ENCODE results near the gene SLC16A8.
"Not testable (repeated sequence)": the region's sequence is repeated elsewhere in the genome, so short reads cannot be mapped to it uniquely, and the experiment has no call there.

The SLC16A8 gene

DNA sequence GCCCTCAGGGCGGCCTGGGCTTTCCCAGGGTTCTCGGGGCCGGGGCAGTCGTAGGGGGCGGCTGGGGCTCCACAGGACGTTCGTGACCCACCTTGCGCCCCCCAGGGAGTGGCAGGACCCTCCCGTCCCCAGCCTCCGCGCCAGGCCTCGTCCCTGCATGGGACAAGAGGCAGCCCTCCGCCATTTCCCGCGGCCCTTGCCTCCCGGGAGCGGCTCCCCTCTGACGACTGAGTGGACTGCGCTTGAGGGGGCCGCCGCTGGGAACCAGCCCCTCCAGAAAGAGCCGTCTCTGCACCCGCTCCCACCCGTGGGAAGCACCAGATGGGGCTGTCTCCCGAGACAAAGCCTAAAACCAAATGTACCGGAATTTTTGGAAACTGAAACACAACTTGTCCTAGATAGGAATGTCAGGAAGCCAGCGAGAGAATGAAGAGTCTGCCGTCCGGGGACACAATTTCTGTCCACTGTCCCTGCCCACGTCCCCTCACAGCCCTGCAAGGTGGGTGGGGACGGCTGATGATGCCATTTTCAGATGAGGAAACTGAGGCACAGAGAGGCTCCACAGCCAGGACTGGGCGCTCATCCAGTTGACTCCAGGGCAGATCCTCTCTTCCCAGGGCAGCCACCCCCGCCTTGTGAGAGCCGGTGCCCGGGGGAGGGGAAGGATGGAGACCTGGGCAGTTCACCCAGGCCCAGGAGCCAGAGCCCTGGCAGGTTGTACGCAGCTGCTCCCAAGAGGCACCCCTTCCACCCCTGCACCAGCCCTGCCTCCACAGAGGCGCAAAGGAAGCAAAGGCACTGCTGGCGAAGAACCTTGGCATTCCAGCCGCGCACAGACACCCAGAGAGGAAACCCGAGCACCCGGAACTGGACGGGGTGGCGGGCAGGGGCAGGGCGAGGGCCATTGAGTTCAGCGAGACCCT is 44.8 kb downstream of the SLC16A8 start (continued):
- TF ChIP-seq, protein P1, sequence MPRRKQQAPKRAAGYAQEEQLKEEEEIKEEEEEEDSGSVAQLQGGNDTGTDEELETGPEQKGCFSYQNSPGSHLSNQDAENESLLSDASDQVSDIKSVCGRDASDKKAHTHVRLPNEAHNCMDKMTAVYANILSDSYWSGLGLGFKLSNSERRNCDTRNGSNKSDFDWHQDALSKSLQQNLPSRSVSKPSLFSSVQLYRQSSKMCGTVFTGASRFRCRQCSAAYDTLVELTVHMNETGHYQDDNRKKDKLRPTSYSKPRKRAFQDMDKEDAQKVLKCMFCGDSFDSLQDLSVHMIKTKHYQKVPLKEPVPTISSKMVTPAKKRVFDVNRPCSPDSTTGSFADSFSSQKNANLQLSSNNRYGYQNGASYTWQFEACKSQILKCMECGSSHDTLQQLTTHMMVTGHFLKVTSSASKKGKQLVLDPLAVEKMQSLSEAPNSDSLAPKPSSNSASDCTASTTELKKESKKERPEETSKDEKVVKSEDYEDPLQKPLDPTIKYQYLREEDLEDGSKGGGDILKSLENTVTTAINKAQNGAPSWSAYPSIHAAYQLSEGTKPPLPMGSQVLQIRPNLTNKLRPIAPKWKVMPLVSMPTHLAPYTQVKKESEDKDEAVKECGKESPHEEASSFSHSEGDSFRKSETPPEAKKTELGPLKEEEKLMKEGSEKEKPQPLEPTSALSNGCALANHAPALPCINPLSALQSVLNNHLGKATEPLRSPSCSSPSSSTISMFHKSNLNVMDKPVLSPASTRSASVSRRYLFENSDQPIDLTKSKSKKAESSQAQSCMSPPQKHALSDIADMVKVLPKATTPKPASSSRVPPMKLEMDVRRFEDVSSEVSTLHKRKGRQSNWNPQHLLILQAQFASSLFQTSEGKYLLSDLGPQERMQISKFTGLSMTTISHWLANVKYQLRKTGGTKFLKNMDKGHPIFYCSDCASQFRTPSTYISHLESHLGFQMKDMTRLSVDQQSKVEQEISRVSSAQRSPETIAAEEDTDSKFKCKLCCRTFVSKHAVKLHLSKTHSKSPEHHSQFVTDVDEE (CRISPR knock-in tag; IDR thresholded peaks at IDR 0.05) = no peak
- TF ChIP-seq ARNTL (CRISPR knock-in tag; IDR thresholded peaks at IDR 0.05; ENCODE audit: borderline replicate concordance, low read depth) = no peak

DNA sequence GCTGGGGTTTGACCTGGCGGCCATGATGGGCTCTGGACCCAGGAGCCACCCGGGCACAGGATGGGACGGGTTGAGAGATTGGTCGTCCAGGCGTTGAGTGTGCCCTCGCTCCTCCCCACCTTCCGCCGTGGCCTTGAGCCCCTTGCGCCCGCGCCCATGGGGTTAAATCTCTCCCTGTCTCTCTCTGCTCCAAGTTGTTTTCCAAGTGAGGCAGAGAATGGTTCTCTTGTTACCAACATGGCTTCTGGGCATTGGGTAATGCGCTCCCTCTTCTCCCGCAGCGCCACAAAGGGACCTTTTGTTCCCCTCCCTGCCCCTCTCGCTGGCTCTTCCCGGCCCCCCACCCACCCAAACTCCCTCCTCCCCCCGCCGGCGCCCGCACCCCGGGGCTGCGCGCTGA is 45.6 kb downstream of the SLC16A8 start:
- TF ChIP-seq OSR1 (CRISPR knock-in tag; IDR thresholded peaks at IDR 0.05) = no peak
- TF ChIP-seq ZNF565 (CRISPR knock-in tag; conservative IDR thresholded peaks at IDR 0.05; ENCODE audit: low read depth) = no peak
- ATAC-seq = no peak

DNA sequence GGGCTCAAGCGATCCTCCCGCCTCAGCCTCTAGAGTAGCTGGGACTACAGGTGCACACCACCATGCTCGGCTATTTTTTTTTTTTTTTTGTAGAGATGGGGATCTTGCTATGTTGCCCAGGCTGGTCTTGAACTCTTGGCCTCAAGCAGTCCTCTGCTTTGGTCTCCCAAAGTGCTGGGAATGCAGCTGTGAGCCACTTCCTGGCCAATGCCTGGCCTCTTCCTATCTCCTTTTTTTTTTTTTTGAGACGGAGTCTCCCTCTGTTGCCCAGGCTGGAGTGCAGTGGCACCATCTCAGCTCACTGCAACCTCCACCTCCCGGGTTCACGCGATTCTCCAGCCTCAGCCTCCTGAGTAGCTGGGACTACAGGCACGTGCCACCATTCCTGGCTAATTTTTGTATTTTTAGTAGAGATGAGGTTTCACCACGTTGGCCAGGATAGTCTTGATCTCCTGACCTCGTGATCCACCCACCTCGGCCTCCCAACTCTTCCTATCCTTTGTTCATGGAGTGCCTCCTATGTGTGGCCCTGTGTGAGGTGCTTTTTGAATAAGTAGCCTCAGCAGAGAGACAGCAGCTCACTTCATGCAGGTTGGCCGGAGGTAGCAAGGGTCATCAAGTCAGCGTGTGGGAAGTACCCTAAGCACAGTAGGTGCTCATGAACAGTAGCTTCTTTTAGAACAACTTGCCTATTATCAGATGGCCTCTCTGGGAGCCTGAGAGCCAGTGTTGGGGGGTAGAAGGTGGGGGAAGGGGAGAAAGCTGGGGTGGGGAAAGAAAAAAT is 46.4 kb downstream of the SLC16A8 start:
- not testable (repeated sequence) for ATAC-seq

GRCh38 chr22:38036392-38037062 is 47.5 kb downstream of the SLC16A8 start:
- ATAC-seq = no peak
- TF ChIP-seq PATZ1 (CRISPR knock-in tag; IDR thresholded peaks at IDR 0.05; ENCODE audit: borderline replicate concordance) = no peak
- TF ChIP-seq, protein P2, sequence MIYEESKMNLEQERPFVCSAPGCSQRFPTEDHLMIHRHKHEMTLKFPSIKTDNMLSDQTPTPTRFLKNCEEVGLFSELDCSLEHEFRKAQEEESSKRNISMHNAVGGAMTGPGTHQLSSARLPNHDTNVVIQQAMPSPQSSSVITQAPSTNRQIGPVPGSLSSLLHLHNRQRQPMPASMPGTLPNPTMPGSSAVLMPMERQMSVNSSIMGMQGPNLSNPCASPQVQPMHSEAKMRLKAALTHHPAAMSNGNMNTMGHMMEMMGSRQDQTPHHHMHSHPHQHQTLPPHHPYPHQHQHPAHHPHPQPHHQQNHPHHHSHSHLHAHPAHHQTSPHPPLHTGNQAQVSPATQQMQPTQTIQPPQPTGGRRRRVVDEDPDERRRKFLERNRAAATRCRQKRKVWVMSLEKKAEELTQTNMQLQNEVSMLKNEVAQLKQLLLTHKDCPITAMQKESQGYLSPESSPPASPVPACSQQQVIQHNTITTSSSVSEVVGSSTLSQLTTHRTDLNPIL (CRISPR knock-in tag; IDR thresholded peaks at IDR 0.05; ENCODE audit: low read depth) = no peak
- TF ChIP-seq ARNTL (CRISPR knock-in tag; IDR thresholded peaks at IDR 0.05; ENCODE audit: borderline replicate concordance, low read depth) = no peak
- no peak for TF ChIP-seq GLIS3 (CRISPR knock-in tag; IDR thresholded peaks at IDR 0.05)
- no peak for TF ChIP-seq OSR1 (CRISPR knock-in tag; IDR thresholded peaks at IDR 0.05)
- TF ChIP-seq POU6F1 (CRISPR knock-in tag; IDR thresholded peaks at IDR 0.05; ENCODE audit: borderline replicate concordance, low read depth) = no peak
- TF ChIP-seq ZFP30 (CRISPR knock-in tag; IDR thresholded peaks at IDR 0.05) = no peak
- TF ChIP-seq CSDC2 (CRISPR knock-in tag; IDR thresholded peaks at IDR 0.05) = no peak
- no peak for TF ChIP-seq TCF4 (CRISPR knock-in tag; IDR thresholded peaks at IDR 0.05; ENCODE audit: borderline replicate concordance)
- TF ChIP-seq ZNF565 (CRISPR knock-in tag; conservative IDR thresholded peaks at IDR 0.05; ENCODE audit: low read depth) = no peak
- no peak for TF ChIP-seq ESRRG (CRISPR knock-in tag; IDR thresholded peaks at IDR 0.05)
- TF ChIP-seq, protein P1 (CRISPR knock-in tag; IDR thresholded peaks at IDR 0.05) = no peak
- no peak for TF ChIP-seq ISL1 (CRISPR knock-in tag; IDR thresholded peaks at IDR 0.05)
- TF ChIP-seq BACH2 (CRISPR knock-in tag; IDR thresholded peaks at IDR 0.05; ENCODE audit: borderline replicate concordance) = no peak
- TF ChIP-seq TOX (CRISPR knock-in tag; IDR thresholded peaks at IDR 0.05; ENCODE audit: borderline replicate concordance) = no peak
- TF ChIP-seq ZNF70 (CRISPR knock-in tag; IDR thresholded peaks at IDR 0.05) = no peak
